ENCODE data around the gene RAPGEF3.

The RAPGEF3 gene

GRCh38 chr12:47777151-47777550 lies 18.5 kb upstream of the RAPGEF3 start:
- no peak for TF ChIP-seq POLR2A (IDR thresholded peaks at IDR 0.05; ENCODE audit: low read depth, low read length)
- no peak for FAIRE-seq
- DNase-seq (ENCODE audit: insufficient read length, low spot score): no peak

GRCh38 chr12:47776471-47777143 lies 17.9 kb upstream of the RAPGEF3 start:
- no peak for FAIRE-seq
- DNase-seq (ENCODE audit: insufficient read length, low spot score): no peak
- no peak for TF ChIP-seq POLR2A (IDR thresholded peaks at IDR 0.05; ENCODE audit: low read depth, low read length)

GRCh38 chr12:47775100-47775911 lies 16.6 kb upstream of the RAPGEF3 start:
- TF ChIP-seq POLR2A (IDR thresholded peaks at IDR 0.05; ENCODE audit: low read depth, low read length): no peak
- DNase-seq (ENCODE audit: insufficient read length, low spot score) (no peak), FAIRE-seq (no peak)

DNA sequence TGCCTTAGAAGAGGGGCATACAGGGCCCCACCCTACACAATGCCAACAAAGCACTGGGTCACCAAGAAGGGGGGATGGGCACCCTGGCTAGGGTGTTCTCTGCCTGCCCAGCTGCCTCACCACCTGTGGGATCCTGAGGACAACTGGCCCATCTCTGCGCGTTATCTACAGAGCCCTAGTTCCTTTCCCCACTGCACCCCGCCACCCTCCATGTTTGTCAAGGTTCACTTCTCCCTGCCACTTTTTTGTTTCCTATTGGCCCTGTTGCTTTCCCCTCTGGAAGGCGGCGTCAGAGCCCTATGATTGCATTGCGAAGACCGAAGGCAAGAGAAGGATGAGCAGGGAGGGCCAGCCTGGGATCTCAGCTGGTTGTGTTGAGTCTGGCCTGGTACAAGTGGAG lies 16.0 kb upstream of the RAPGEF3 start:
- TF ChIP-seq POLR2A (IDR thresholded peaks at IDR 0.05; ENCODE audit: low read depth, low read length): no peak
- FAIRE-seq (no peak), DNase-seq (ENCODE audit: insufficient read length, low spot score) (no peak)

- TF ChIP-seq POLR2A (IDR thresholded peaks at IDR 0.05; ENCODE audit: low read depth, low read length): no peak
- DNase-seq (ENCODE audit: insufficient read length, low spot score) (no peak), FAIRE-seq (no peak)
Observed at GRCh38 chr12:47773858-47774580, 15.3 kb upstream of the RAPGEF3 start.

- peak; percentile 84 for DNase-seq (ENCODE audit: insufficient read length, low spot score)
- TF ChIP-seq POLR2A (IDR thresholded peaks at IDR 0.05; ENCODE audit: low read depth, low read length): peak; percentile 19; the same call in 1 of the 2 replicates
- FAIRE-seq: no peak
Observed at GRCh38 chr12:47773062-47773857, 14.6 kb upstream of the RAPGEF3 start, which contains the start of gene SLC48A1. TSS of gene SLC48A1 (plus strand) at chr12:47773238. CDS start at chr12:47773305, 67 bp downstream.

DNA sequence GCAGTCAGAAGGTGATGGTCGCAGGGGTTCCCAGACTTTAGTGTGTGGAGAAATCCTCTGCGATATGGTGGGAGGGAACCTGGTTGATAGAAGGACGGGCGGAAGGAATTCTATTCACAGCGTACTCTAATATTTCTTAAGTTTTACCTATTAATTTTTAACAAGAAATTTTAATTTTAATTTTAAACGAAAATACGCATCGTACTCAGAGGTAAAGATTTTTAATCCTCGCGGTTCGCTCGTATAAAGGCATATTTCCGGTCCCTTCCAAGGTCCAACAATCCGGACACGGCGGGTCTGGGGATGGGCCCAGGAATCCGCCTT lies 14.0 kb upstream of the RAPGEF3 start:
- no peak for DNase-seq (ENCODE audit: insufficient read length, low spot score)
- TF ChIP-seq POLR2A (IDR thresholded peaks at IDR 0.05; ENCODE audit: low read depth, low read length): no peak
- FAIRE-seq: no peak

DNA sequence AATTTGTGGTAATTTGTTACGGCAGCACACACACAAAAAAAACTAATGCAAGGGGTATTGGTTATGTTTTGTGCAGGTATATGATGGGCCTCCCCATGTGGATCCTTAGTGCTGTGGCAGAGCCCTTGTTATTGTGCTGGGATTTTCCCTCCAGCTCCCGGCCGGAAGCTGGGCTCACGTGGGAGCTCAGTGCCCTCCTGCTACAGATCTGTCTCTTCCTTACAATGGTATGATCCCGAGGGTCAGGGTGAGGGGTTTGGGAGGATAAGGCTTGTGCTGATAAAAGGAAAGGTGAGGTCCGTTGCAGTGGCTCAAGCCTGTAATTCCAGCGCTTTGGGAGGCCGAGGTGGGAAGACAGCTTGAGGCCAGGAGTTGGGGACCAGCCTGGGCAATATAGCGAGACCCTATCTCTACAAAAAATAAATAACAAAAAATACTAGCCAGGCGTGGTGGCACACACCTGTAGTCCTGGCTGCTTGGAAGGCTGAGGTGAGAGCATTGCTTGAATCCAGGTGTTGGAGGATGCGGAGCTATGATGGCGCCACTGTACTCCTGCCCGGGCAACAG lies 13.5 kb upstream of the RAPGEF3 start:
- DNase-seq (ENCODE audit: insufficient read length, low spot score): no peak
- no peak for FAIRE-seq
- TF ChIP-seq POLR2A (IDR thresholded peaks at IDR 0.05; ENCODE audit: low read depth, low read length): no peak

- DNase-seq (ENCODE audit: insufficient read length, low spot score): no peak
- TF ChIP-seq POLR2A (IDR thresholded peaks at IDR 0.05; ENCODE audit: low read depth, low read length): no peak
- FAIRE-seq: no peak
Observed at GRCh38 chr12:47771304-47771703, 12.6 kb upstream of the RAPGEF3 start.

- no peak for TF ChIP-seq POLR2A (IDR thresholded peaks at IDR 0.05; ENCODE audit: low read depth, low read length)
- FAIRE-seq (no peak), DNase-seq (ENCODE audit: insufficient read length, low spot score) (no peak)
Observed at GRCh38 chr12:47770086-47770726, 11.5 kb upstream of the RAPGEF3 start.

DNA sequence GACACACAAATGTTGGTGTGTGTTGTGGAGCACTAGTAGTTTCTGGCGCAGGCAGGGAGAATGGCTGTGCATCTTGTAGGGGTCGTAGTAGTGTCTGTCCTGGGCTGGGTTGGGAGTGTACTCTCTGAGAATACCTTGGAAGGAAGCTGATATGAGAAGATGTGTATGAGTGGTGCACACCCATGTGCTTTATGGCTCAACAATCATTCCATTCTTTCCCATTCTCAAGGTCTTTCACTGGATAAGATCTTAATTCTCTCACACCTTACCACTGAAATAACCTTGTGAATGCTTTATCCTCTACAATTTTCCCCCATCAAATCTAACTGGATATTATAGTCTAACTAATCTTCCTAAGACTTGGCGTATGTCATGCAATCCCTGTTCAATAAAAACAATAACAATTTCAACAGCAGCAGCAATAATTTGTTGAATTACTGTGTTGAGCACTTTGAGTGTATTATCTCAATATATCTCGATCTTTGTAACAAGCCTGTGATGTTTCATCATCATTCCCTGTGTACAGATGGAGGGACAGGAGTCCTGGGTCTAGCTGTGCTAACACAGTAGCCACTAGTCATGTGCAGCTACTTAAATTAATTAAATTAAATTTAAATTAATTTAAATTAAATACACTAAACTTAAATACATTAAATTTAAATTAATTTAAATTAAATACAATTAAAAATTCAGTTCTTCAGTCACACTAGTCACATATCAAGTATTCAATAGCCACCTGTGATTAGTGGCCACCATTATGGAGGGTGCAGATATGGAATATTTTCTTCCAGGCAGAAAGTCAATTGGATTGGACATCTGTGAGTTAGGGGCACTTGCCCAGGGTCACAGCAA lies 10.8 kb upstream of the RAPGEF3 start:
- TF ChIP-seq POLR2A (IDR thresholded peaks at IDR 0.05; ENCODE audit: low read depth, low read length): no peak
- DNase-seq (ENCODE audit: insufficient read length, low spot score): no peak
- FAIRE-seq: no peak

DNA sequence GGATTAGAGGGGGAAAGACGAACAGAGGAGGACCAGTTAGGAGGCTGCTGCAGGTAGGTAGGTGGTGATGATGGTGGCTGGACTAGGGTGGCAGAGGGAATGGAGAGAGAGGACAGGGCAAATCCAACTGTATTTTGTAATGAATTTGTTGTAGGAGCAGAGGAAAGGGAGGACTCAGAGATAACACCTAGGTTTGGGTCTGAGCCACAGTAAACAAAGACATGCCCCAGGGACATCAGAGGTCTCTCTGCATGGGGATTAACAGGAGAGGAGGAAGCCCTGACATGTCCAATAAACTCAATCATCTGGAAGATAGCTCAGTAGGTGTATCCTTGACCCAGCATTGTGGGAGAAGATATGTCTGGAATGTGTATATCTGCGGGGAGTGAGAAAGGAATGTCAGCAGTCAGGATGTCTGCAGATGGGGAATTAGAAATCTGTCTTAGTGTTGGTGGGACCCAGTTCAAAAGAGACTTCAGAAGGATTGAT lies 9.7 kb upstream of the RAPGEF3 start:
- TF ChIP-seq POLR2A (IDR thresholded peaks at IDR 0.05; ENCODE audit: low read depth, low read length): no peak
- DNase-seq (ENCODE audit: insufficient read length, low spot score) (no peak), FAIRE-seq (peak; percentile 48)

All from H54 (cell line).